ENCODE results near the gene SYNJ2.
"Not testable (repeated sequence)": the region's sequence is repeated elsewhere in the genome, so short reads cannot be mapped to it uniquely, and the experiment has no call there.

The SYNJ2 gene, protein sequence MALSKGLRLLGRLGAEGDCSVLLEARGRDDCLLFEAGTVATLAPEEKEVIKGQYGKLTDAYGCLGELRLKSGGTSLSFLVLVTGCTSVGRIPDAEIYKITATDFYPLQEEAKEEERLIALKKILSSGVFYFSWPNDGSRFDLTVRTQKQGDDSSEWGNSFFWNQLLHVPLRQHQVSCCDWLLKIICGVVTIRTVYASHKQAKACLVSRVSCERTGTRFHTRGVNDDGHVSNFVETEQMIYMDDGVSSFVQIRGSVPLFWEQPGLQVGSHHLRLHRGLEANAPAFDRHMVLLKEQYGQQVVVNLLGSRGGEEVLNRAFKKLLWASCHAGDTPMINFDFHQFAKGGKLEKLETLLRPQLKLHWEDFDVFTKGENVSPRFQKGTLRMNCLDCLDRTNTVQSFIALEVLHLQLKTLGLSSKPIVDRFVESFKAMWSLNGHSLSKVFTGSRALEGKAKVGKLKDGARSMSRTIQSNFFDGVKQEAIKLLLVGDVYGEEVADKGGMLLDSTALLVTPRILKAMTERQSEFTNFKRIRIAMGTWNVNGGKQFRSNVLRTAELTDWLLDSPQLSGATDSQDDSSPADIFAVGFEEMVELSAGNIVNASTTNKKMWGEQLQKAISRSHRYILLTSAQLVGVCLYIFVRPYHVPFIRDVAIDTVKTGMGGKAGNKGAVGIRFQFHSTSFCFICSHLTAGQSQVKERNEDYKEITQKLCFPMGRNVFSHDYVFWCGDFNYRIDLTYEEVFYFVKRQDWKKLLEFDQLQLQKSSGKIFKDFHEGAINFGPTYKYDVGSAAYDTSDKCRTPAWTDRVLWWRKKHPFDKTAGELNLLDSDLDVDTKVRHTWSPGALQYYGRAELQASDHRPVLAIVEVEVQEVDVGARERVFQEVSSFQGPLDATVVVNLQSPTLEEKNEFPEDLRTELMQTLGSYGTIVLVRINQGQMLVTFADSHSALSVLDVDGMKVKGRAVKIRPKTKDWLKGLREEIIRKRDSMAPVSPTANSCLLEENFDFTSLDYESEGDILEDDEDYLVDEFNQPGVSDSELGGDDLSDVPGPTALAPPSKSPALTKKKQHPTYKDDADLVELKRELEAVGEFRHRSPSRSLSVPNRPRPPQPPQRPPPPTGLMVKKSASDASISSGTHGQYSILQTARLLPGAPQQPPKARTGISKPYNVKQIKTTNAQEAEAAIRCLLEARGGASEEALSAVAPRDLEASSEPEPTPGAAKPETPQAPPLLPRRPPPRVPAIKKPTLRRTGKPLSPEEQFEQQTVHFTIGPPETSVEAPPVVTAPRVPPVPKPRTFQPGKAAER (N-terminal part only)

DNA sequence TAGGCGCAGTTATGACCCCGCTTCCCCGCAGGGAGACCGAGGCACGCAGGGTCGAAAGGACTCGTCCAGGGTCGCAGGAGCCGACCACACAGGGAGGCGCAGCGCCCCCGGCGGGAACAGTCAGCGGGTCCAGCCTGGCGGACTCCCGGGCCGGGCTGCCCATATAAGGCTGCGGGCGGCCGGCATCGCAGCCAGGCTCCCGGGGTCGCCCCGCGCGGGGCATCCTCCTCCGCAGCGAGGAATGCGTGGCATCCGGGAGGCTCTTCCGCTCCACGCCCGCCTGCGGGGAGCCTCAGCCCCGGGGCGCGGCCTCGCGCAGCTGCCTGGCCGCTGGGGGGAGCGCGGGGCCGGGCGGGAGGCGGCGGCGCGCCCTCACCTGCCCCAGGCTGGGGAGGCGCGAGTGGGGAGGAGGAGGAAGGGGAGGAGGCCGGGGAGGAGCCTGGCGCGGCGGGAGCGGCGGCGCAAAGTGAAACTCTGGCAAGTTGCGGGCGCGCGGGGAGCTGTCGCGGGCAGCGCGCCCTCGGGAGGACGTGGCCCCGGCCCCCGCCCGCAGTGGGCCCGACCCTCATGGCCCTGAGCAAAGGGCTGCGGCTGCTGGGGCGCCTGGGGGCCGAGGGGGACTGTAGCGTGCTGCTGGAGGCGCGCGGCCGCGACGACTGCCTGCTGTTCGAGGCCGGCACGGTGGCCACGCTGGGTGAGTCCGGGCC is at the start of gene SYNJ2:
SYNJ2 (plus strand) TSS at position 469 of the 707 bp plus-strand sequence; CDS start at position 568, 99 bp downstream.
- peak; percentile 87 for DNase-seq

GRCh38 chr6:157935786-157936185 is 45.9 kb upstream of the SYNJ2 start:
- no peak for DNase-seq

DNA sequence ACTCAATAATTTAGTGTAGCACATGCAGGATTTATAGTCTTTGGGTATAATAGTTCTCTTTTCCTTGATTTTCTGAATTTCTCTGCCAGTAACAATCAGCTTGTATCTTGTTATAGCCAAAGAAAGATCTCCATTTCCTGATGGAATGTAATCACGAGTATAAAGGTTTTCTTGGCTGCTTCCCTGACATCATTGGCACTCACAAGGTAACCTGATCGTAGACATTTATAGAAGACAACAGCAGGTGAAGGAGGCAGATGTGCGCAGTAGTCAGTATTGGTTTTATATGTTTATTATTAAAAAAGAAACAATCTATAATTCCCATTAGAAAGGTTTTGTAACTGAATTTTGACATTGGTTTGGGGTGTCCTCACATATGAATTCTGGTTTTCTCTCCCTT is 44.3 kb upstream of the SYNJ2 start:
- no peak for DNase-seq

GRCh38 chr6:157937916-157938315 is 43.7 kb upstream of the SYNJ2 start:
- DNase-seq = no peak

GRCh38 chr6:157940375-157941036 is 41.2 kb upstream of the SYNJ2 start:
- DNase-seq = not testable (repeated sequence)

GRCh38 chr6:157941101-157941863 is 40.4 kb upstream of the SYNJ2 start:
- no peak for DNase-seq

GRCh38 chr6:157942351-157942750 is 39.3 kb upstream of the SYNJ2 start:
- DNase-seq = no peak

DNA sequence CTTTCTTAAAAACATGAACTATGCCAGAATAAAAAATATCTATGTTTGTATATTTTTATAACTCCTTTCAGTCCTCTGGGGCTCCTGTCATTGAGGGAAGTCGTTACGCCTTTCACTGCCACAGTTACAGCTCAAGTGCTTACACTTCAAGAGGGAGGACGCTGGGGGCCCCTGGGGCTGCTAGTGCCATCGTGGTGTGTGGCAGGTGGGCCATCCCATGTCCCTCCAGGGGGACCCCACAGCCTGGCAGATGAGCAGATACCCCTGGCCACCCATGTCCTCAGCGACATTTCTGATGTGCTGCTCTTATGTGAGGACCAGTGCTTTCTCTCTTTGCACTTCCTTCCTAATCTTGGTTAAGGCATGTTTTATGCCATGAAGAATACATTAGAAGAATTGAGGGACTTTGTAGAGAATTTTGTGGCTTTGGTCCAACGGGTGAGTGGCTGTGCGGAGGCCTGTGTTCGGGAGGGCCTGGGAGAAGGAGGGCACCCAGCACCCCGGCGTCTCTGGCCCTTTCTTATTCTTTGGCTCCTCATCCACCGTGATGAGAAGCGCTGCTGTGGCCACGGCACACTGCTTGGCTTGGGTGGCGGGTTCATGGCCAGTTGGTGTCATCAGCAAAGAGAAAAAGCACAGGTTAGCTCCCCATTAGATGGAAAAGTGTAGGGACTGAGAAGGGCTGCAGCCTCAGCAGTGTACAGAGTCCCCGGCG is 38.3 kb upstream of the SYNJ2 start:
- no peak for DNase-seq

GRCh38 chr6:157943964-157944283 is 37.7 kb upstream of the SYNJ2 start:
- DNase-seq = no peak

GRCh38 chr6:157944983-157945931 is 36.4 kb upstream of the SYNJ2 start:
- DNase-seq = no peak

- no peak for DNase-seq
Measured at GRCh38 chr6:157946053-157946617, 35.5 kb upstream of the SYNJ2 start.

GRCh38 chr6:157946865-157947532 is 34.7 kb upstream of the SYNJ2 start:
- peak; percentile 12 for DNase-seq

DNA sequence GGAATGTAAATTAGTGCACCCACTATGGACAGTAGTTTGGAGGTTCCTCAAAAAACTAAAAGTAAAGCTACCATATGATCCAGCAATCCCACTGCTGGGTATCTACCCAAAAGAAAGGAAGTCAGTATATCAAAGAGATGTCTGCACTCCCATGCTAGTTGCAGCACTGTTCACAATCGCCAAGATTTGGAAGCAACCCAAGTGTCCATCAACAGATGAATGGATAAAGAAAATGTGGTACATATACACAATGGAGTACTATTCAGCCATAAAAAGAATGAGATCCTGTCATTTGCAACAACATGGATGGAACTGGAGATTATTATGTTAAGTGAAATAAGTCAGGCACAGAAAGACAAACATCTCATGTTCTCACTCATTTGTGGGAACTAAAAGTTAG is 30.8 kb upstream of the SYNJ2 start:
- not testable (repeated sequence) for DNase-seq

GRCh38 chr6:157951828-157952227 is 29.8 kb upstream of the SYNJ2 start:
- DNase-seq = no peak

DNA sequence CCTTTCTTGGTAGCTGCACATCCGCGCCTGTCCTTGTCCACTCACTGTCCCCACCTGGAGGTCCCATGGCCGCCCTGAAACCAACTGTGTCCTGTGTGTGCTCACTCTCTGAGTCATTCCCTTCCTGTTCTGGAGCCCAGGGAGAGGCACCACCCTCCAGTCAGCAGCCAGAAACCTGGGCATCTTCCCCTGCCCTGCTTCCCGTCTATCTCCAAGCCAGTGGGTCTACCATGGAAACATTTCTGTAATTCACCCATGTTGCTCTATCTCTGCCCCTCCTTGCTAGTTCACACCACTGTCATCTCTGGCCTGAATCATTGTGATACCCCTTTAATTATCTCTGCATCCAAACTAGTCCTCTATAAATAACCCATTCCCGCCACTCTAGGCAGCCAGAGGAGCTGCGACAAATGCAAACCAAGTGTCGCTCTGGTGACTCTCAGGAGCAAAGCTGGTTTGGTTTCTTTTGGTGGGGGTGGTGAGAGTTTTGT is 28.8 kb upstream of the SYNJ2 start:
- DNase-seq = no peak

- no peak for DNase-seq
Measured at GRCh38 chr6:157953580-157954091, 28.0 kb upstream of the SYNJ2 start.
